Testis (tissue), 3 donors: ENCODE results near the gene PTPRT. TPM values are rescaled to one million over a fixed set of nuclear protein-coding genes. Genes with fewer than 3 reads are reported as not detected.

Experiments
- DNase-seq: peaks from one replicate; pipeline ENCODE4 v3.0.0-alpha.2; 2019
- H3K27ac ChIP-seq, 2 donors: fragments of 200-600 bp; sonication (generic); one replicate each; pipeline ENCODE4 v1.5.1; 2019
- H3K27me3 ChIP-seq: fragments of 200-600 bp; sonication (generic); one replicate; pipeline ENCODE4 v1.5.1; 2019
- H3K36me3 ChIP-seq: fragments of 200-600 bp; sonication (generic); one replicate; pipeline ENCODE4 v1.5.1; 2017; ENCODE audit warnings: low read depth; ENCODE audit errors: missing control alignments
- H3K4me1 ChIP-seq: fragments of 200-600 bp; sonication (generic); one replicate; pipeline ENCODE4 v1.5.1; 2019
- H3K4me3 ChIP-seq, 2 donors: fragments of 200-600 bp; sonication (generic); one replicate each; pipeline ENCODE4 v1.5.1; 2017 to 2019
- H3K9me3 ChIP-seq: fragments of 200-600 bp; sonication (generic); one replicate; pipeline ENCODE4 v1.5.1; 2017
- POLR2A ChIP-seq: fragments of 450-650 bp; IDR thresholded peaks from one replicate; pipeline ENCODE4 v1.6.1; 2017; ENCODE audit warnings: antibody characterized with exemption, mild to moderate bottlenecking, moderate library complexity
- WGBS, 2 donors: methylation state at CpG; one replicate each; pipeline ENCODE4 v1.1.5; 2018; 5-methylcytosine and 5-hydroxymethylcytosine counted together
- intact Hi-C: fragments of 100-400 bp; cut with DNase I; formaldehyde crosslinking; loops from one replicate; pipeline ENCODE4 v1.15.1; 2023; ENCODE audit warnings: low total_unique reads
- polyA plus RNA-seq: library from polyadenylated mRNA; stranded (reverse); fragments of 350-450 nt; fragmentation: Illumina TruSeq; extraction: RNeasy Lipid Tissue Mini Kit (QIAGEN cat#74804); gene quantifications from one replicate; pipeline ENCODE4 v1.2.3, GENCODE V29; 2014; ENCODE audit warnings: low read depth, low replicate concordance; ENCODE audit not compliant: insufficient read depth
- total RNA-seq, 2 donors: library from RNA; depleted of rRNA; stranded (reverse); fragments of >200 nt; gene quantifications; one replicate each; pipeline ENCODE4 v1.2.3, GENCODE V29; 2016
- TF ChIP-seq, protein P1 (sequence below), 3 experiments: fragments of 450-650 bp in 2 of 3; fragments of 200-600 bp in 1 of 3; sonication (generic) in 1 of 3; IDR thresholded peaks; one replicate each; pipeline ENCODE4 v1.5.1; 2016 to 2019; ENCODE audit warnings: antibody characterized with exemption in 3 of 3, mild to moderate bottlenecking in 2 of 3, moderate library complexity in 1 of 3

PTPRT gene
- total and polyA plus RNA-seq, 3 donors from 2014 or later, result 2.3 to 2.5 (median 2.3) TPM

DNA sequence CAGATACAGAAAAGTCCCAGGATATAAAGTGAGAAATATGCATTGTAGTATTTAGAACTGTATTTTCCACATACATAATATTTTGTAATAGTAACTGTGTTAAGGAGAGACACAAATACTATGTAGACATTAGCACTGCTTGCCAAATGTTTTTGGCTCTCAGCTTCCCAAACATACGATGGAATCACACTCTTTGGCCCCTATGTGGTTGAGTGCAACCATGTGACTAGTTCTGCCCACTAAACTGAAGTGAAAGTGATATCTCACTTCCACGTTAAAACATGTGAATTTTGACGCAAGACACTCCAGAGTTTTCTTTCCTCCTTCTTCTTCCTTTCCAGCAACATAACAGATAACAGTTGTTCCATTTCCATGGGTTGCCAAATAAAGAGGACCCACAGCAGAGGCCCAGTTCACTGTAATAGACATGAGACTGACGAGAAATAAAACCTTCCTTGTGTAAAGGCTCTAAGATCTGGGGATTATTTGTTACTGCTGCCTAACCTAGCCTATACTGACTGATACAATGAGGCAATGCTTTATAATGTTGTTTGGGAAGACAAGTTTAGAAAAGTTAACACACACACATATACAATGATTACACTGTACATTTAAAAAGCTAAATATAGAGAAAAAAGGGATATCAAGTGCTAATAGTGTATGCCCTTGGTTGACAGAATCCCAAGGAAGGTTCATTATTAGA is 97.2 kb downstream of the PTPRT start:
- intact Hi-C loops, result no loop called here
- Histone ChIP-seq H3K4me1 (no peaks in the 10 kb centered on the region), H3K27me3 (no peaks in the 10 kb centered on the region), H3K9me3 (no peaks in the 10 kb centered on the region), H3K27ac (no peak overlapping the region), H3K4me3 (no peak overlapping the region), H3K36me3 (no peaks in the 10 kb centered on the region)
- 71 to 82% methylated on average over 4 of the region's 4 CpGs for WGBS, 2 donors
- DNase-seq, result no peak
- TF ChIP-seq POLR2A, result no peak
- TF ChIP-seq, protein P1, sequence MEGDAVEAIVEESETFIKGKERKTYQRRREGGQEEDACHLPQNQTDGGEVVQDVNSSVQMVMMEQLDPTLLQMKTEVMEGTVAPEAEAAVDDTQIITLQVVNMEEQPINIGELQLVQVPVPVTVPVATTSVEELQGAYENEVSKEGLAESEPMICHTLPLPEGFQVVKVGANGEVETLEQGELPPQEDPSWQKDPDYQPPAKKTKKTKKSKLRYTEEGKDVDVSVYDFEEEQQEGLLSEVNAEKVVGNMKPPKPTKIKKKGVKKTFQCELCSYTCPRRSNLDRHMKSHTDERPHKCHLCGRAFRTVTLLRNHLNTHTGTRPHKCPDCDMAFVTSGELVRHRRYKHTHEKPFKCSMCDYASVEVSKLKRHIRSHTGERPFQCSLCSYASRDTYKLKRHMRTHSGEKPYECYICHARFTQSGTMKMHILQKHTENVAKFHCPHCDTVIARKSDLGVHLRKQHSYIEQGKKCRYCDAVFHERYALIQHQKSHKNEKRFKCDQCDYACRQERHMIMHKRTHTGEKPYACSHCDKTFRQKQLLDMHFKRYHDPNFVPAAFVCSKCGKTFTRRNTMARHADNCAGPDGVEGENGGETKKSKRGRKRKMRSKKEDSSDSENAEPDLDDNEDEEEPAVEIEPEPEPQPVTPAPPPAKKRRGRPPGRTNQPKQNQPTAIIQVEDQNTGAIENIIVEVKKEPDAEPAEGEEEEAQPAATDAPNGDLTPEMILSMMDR (IDR thresholded peaks at IDR 0.05), result no peak

DNA sequence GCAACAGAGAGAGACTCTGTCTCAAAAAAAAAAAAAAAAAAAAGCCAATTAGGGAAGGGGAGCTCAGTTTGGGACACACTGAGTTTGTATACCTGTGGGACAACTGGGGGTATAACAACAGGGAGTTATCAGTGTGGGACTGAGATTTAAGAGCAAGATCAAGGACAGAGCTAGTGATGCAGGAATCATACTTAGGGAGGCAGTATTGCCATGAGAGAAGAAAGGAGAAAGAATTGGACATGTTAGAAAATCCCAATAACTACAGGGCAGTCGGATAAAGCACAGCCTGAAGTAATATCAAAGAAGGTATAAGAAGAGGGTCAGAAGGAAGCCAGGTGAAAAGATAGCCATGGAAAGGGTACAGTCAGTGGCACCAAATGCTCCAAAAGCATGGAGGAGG is 121.2 kb downstream of the PTPRT start:
- DNase-seq, result no peak
- no peak overlapping the region for H3K27ac ChIP-seq
- no peak for TF ChIP-seq POLR2A
- TF ChIP-seq, protein P1 (IDR thresholded peaks at IDR 0.05), result no peak
- no peak overlapping the region for H3K4me3 ChIP-seq
- intact Hi-C loops, result no loop called here
- WGBS, 2 donors, result 70 to 88% methylated on average over 1 of the region's 1 CpG
- H3K27me3 ChIP-seq, result no peaks in the 10 kb centered on the region
- H3K9me3 ChIP-seq, result no peaks in the 10 kb centered on the region
- H3K36me3 ChIP-seq, result no peaks in the 10 kb centered on the region
- no peaks in the 10 kb centered on the region for H3K4me1 ChIP-seq

DNA sequence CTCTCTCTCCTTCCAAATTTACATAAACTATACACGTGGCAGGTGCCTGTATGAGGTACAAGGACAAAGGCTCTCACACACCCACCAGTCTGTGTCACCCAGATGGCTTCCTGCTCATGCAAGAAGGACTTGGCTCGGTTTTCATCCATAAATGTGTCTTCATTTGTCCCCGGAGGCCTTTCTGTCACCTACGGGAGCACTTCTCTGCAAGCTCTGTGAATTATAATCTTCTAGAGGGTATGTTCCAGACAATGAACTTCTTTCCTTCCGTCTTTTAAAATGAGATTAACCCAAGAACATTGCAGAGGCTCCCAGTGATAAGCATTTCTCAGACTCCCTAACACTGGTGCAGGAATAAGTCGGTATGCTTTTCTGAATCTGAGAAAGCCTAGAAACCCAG is 123.6 kb downstream of the PTPRT start:
- Histone ChIP-seq H3K9me3 (no peaks in the 10 kb centered on the region), H3K27ac (no peak overlapping the region), H3K36me3 (no peaks in the 10 kb centered on the region), H3K4me3 (no peak overlapping the region), H3K27me3 (no peaks in the 10 kb centered on the region), H3K4me1 (no peaks in the 10 kb centered on the region)
- DNase-seq, result no peak
- intact Hi-C loops, result no loop called here
- TF ChIP-seq POLR2A, result no peak
- TF ChIP-seq, protein P1 (IDR thresholded peaks at IDR 0.05), result no peak
- WGBS, 2 donors, result 68 to 73% methylated on average over 6 of the region's 6 CpGs

DNA sequence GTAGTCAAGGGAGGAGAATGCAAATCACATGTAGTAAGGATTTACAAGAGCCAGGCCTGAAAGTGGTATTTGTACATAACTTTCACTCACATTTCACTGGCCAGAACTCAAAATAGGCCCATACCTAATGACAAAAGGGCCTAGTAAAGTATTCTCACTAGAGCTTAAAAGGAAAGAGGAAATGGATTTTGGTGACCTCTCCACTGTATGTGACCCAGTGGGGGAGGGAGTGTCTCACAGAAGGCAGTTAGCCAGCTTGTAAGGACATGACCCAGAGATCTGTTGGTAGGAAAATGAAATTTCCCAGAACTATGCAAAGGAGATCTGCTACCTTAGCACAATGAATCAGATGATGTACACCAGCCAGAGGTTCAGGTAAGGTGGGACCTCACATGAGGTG is 124.4 kb downstream of the PTPRT start:
- DNase-seq, result no peak
- H3K36me3 ChIP-seq, result no peaks in the 10 kb centered on the region
- intact Hi-C loops, result no loop called here
- no peak overlapping the region for H3K27ac ChIP-seq
- no peaks in the 10 kb centered on the region for H3K4me1 ChIP-seq
- TF ChIP-seq, protein P1 (IDR thresholded peaks at IDR 0.05), result no peak
- TF ChIP-seq POLR2A, result no peak
- H3K4me3 ChIP-seq, result no peak overlapping the region
- no peaks in the 10 kb centered on the region for H3K27me3 ChIP-seq
- H3K9me3 ChIP-seq, result no peaks in the 10 kb centered on the region

DNA sequence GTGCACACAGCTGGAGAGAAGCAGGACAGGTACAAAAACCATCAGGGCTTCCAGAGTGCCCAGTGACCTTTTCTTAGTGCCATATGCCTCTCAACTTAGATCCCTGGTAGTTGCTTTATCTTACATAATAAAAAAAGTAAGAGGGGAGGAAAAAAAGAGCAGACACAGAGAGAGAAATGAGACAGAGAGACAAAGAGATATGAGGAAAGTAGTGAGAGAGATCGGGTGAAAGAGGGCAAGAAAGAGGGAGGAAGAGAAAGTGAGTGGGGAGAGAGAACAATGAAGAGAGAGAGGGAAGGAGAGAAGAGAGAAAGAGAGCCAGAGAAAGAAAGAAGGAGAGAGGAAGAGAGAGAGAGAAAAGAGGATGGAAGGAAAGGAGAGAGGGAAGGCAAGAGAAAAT is 131.6 kb downstream of the PTPRT start:
- Histone ChIP-seq H3K4me1 (no peaks in the 10 kb centered on the region), H3K27me3 (no peaks in the 10 kb centered on the region), H3K4me3 (no peak overlapping the region), H3K9me3 (no peaks in the 10 kb centered on the region), H3K27ac (no peak overlapping the region), H3K36me3 (no peaks in the 10 kb centered on the region)
- intact Hi-C loops, result no loop called here
- DNase-seq, result no peak
- TF ChIP-seq, protein P1 (IDR thresholded peaks at IDR 0.05), result no peak
- no peak for TF ChIP-seq POLR2A
- 79 to 82% methylated on average over 1 of the region's 1 CpG for WGBS, 2 donors
